Measurements from ENCODE around the gene SCIN. TPM values are rescaled to one million over a fixed set of nuclear protein-coding genes. Genes with fewer than 3 reads are reported as not detected.

Gene SCIN
- total and polyA plus RNA-seq, 2 of the 8 experiments (the other 6 are each of a cell fraction or from before 2014, with no cell fraction given) = 0.47 to 1.9 TPM

GRCh38 chr7:12569673-12570072 lies 847 bp upstream of the SCIN start (continued):
- TF ChIP-seq SP2 (IDR thresholded peaks at IDR 0.05; ENCODE audit: low read length) = no peak
- no peak for TF ChIP-seq FOSL1 (IDR thresholded peaks at IDR 0.05; ENCODE audit: insufficient read depth, low read depth, low read length)
- no peak for TF ChIP-seq SUZ12 (IDR thresholded peaks at IDR 0.05; ENCODE audit: low read length)
- no peak for TF ChIP-seq CREB1 (IDR thresholded peaks at IDR 0.05)
- no peak for TF ChIP-seq GTF2F1 (IDR thresholded peaks at IDR 0.05; ENCODE audit: borderline replicate concordance, low read depth, low read length)
- TF ChIP-seq SIN3A (conservative IDR thresholded peaks at IDR 0.05 in 1 of 2, IDR thresholded peaks at IDR 0.05 in 1 of 2; ENCODE audit: low read depth in 1 of 2, low read length in 2 of 2) = no peak
- TF ChIP-seq E2F6 (IDR thresholded peaks at IDR 0.05) = no peak
- no peak for TF ChIP-seq CTBP2 (IDR thresholded peaks at IDR 0.05; ENCODE audit: borderline replicate concordance, insufficient read depth, insufficient read length, low read length)
